ENCODE results near the gene DMXL1. TPM values are rescaled to one million over a fixed set of nuclear protein-coding genes. Genes with fewer than 3 reads are reported as not detected.

The DMXL1 gene
- total and polyA plus RNA-seq, 2 experiments from 2014 or later, result 28.4 to 41.7 TPM

DNA sequence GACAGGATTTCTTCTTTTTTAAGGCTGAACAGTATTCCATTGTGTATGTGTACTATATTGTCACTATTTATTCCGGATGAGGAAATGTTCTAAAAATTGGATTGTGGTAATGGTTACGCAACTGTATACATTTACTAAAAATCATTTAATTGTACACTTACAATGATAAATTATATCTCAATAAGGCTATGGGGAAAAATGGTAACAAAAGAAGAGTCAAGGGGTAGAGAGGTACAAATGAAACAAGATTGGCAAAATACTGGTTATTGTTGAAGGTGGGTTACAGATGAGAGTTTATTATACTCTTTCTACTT, 222.6 kb downstream of the DMXL1 start:
- no peaks in the 10 kb centered on the region for H3K9me2 ChIP-seq (ENCODE audit: insufficient read depth)
- Mint-ChIP-seq H3K27me3 (ENCODE audit: insufficient read depth, low read depth, poor library complexity) (no peaks in the 10 kb centered on the region), H3K36me3 (ENCODE audit: low read depth) (peaks cover 6% of the 10 kb centered on the region; the same call in 2 of the 3 replicates), H3K27ac (no peak overlapping the region), H3K9me3 (peaks cover 6% of the 10 kb centered on the region; the same call in 2 of the 3 replicates), H3K4me1 (peaks cover 23% of the 10 kb centered on the region), H3K4me3 (no peak overlapping the region)
- no peak overlapping the region for H3K4me3 ChIP-seq
- no peak overlapping the region for H3K4me2 ChIP-seq
- no peak overlapping the region for H2AFZ ChIP-seq
- H3F3A ChIP-seq (replicated peaks; ENCODE audit: low read depth), result 0 out of 2 replicates have a peak, but pooled peaks cover 3% of the 10 kb centered on the region
- TF ChIP-seq ZNF114 (CRISPR knock-in tag; IDR thresholded peaks at IDR 0.05) (no peak), POLR2AphosphoS5 (IDR thresholded peaks at IDR 0.05; ENCODE audit: low read depth) (no peak), EZH2phosphoT487 (IDR thresholded peaks at IDR 0.05; ENCODE audit: unreplicated experiment) (no peak), EZH2 (IDR thresholded peaks at IDR 0.05; ENCODE audit: low read depth, unreplicated experiment) (no peak), JUNB (IDR thresholded peaks at IDR 0.05; ENCODE audit: unreplicated experiment) (no peak), STAT1 (IDR thresholded peaks at IDR 0.05; ENCODE audit: unreplicated experiment) (no peak), NANOG (IDR thresholded peaks at IDR 0.05; ENCODE audit: borderline replicate concordance) (no peak), CREB1 (CRISPR knock-in tag; IDR thresholded peaks at IDR 0.05; ENCODE audit: low read depth) (no peak)
- TF ChIP-seq, protein P1, sequence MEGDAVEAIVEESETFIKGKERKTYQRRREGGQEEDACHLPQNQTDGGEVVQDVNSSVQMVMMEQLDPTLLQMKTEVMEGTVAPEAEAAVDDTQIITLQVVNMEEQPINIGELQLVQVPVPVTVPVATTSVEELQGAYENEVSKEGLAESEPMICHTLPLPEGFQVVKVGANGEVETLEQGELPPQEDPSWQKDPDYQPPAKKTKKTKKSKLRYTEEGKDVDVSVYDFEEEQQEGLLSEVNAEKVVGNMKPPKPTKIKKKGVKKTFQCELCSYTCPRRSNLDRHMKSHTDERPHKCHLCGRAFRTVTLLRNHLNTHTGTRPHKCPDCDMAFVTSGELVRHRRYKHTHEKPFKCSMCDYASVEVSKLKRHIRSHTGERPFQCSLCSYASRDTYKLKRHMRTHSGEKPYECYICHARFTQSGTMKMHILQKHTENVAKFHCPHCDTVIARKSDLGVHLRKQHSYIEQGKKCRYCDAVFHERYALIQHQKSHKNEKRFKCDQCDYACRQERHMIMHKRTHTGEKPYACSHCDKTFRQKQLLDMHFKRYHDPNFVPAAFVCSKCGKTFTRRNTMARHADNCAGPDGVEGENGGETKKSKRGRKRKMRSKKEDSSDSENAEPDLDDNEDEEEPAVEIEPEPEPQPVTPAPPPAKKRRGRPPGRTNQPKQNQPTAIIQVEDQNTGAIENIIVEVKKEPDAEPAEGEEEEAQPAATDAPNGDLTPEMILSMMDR (conservative IDR thresholded peaks at IDR 0.05; ENCODE audit: low read depth in 2 of 2), result no peak
- TF ChIP-seq, protein P2, sequence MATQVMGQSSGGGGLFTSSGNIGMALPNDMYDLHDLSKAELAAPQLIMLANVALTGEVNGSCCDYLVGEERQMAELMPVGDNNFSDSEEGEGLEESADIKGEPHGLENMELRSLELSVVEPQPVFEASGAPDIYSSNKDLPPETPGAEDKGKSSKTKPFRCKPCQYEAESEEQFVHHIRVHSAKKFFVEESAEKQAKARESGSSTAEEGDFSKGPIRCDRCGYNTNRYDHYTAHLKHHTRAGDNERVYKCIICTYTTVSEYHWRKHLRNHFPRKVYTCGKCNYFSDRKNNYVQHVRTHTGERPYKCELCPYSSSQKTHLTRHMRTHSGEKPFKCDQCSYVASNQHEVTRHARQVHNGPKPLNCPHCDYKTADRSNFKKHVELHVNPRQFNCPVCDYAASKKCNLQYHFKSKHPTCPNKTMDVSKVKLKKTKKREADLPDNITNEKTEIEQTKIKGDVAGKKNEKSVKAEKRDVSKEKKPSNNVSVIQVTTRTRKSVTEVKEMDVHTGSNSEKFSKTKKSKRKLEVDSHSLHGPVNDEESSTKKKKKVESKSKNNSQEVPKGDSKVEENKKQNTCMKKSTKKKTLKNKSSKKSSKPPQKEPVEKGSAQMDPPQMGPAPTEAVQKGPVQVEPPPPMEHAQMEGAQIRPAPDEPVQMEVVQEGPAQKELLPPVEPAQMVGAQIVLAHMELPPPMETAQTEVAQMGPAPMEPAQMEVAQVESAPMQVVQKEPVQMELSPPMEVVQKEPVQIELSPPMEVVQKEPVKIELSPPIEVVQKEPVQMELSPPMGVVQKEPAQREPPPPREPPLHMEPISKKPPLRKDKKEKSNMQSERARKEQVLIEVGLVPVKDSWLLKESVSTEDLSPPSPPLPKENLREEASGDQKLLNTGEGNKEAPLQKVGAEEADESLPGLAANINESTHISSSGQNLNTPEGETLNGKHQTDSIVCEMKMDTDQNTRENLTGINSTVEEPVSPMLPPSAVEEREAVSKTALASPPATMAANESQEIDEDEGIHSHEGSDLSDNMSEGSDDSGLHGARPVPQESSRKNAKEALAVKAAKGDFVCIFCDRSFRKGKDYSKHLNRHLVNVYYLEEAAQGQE (IDR thresholded peaks at IDR 0.05; ENCODE audit: unreplicated experiment), result no peak
- TF ChIP-seq, protein P3, sequence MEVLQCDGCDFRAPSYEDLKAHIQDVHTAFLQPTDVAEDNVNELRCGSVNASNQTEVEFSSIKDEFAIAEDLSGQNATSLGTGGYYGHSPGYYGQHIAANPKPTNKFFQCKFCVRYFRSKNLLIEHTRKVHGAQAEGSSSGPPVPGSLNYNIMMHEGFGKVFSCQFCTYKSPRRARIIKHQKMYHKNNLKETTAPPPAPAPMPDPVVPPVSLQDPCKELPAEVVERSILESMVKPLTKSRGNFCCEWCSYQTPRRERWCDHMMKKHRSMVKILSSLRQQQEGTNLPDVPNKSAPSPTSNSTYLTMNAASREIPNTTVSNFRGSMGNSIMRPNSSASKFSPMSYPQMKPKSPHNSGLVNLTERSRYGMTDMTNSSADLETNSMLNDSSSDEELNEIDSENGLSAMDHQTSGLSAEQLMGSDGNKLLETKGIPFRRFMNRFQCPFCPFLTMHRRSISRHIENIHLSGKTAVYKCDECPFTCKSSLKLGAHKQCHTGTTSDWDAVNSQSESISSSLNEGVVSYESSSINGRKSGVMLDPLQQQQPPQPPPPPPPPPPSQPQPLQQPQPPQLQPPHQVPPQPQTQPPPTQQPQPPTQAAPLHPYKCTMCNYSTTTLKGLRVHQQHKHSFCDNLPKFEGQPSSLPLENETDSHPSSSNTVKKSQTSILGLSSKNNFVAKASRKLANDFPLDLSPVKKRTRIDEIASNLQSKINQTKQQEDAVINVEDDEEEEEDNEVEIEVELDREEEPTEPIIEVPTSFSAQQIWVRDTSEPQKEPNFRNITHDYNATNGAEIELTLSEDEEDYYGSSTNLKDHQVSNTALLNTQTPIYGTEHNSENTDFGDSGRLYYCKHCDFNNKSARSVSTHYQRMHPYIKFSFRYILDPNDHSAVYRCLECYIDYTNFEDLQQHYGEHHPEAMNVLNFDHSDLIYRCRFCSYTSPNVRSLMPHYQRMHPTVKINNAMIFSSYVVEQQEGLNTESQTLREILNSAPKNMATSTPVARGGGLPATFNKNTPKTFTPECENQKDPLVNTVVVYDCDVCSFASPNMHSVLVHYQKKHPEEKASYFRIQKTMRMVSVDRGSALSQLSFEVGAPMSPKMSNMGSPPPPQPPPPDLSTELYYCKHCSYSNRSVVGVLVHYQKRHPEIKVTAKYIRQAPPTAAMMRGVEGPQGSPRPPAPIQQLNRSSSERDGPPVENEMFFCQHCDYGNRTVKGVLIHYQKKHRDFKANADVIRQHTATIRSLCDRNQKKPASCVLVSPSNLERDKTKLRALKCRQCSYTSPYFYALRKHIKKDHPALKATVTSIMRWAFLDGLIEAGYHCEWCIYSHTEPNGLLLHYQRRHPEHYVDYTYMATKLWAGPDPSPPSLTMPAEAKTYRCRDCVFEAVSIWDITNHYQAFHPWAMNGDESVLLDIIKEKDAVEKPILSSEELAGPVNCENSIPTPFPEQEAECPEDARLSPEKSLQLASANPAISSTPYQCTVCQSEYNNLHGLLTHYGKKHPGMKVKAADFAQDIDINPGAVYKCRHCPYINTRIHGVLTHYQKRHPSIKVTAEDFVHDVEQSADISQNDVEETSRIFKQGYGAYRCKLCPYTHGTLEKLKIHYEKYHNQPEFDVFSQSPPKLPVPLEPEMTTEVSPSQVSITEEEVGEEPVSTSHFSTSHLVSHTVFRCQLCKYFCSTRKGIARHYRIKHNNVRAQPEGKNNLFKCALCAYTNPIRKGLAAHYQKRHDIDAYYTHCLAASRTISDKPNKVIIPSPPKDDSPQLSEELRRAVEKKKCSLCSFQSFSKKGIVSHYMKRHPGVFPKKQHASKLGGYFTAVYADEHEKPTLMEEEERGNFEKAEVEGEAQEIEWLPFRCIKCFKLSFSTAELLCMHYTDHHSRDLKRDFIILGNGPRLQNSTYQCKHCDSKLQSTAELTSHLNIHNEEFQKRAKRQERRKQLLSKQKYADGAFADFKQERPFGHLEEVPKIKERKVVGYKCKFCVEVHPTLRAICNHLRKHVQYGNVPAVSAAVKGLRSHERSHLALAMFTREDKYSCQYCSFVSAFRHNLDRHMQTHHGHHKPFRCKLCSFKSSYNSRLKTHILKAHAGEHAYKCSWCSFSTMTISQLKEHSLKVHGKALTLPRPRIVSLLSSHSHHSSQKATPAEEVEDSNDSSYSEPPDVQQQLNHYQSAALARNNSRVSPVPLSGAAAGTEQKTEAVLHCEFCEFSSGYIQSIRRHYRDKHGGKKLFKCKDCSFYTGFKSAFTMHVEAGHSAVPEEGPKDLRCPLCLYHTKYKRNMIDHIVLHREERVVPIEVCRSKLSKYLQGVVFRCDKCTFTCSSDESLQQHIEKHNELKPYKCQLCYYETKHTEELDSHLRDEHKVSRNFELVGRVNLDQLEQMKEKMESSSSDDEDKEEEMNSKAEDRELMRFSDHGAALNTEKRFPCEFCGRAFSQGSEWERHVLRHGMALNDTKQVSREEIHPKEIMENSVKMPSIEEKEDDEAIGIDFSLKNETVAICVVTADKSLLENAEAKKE (CRISPR knock-in tag; IDR thresholded peaks at IDR 0.05), result no peak
- peaks cover 18% of the 10 kb centered on the region for H3K4me1 ChIP-seq (ENCODE audit: insufficient read depth)
- ATAC-seq, result no peak
- H3K36me3 ChIP-seq (ENCODE audit: insufficient read depth), result no peaks in the 10 kb centered on the region
- no peak for DNase-seq (ENCODE audit: low spot score)
- H3K27ac ChIP-seq (ENCODE audit: low read depth), result no peak overlapping the region
- 0 out of 2 replicates have a peak, but pooled peaks cover 4% of the 10 kb centered on the region for H3K79me2 ChIP-seq (replicated peaks; ENCODE audit: insufficient read depth)
- H4K20me1 ChIP-seq (replicated peaks; ENCODE audit: insufficient read depth), result no peaks in the 10 kb centered on the region
- no peaks in the 10 kb centered on the region for H3K27me3 ChIP-seq (ENCODE audit: insufficient read depth)
